Liver (tissue), 9 donors: Measurements from ENCODE around the gene PCDHGB1. TPM values are rescaled to one million over a fixed set of nuclear protein-coding genes. Genes with fewer than 3 reads are reported as not detected.

Experiments
- DNase-seq: peaks from one replicate; pipeline ENCODE4 v3.0.0-alpha.2; 2017; ENCODE audit warnings: low spot score
- H3K27ac ChIP-seq, 2 donors: one replicate each; pipeline ENCODE4 v1.7.0; 2013; ENCODE audit warnings: inconsistent platforms in 2 of 2, low read length in 2 of 2, control low read depth in 1 of 2, low read depth in 1 of 2, mild to moderate bottlenecking in 1 of 2
- H3K27me3 ChIP-seq, 4 donors: one replicate each; pipeline versions ENCODE4 v1.6.1 to v1.7.0; 2013; ENCODE audit warnings: low read length in 3 of 4, inconsistent platforms in 1 of 4, mild to moderate bottlenecking in 1 of 4, moderate library complexity in 1 of 4; ENCODE audit not compliant: control insufficient read depth in 4 of 4, insufficient read depth in 4 of 4
- H3K36me3 ChIP-seq, 4 donors: one replicate each; pipeline versions ENCODE4 v1.6.1 to v1.7.0; 2013; ENCODE audit warnings: low read length in 3 of 4, mild to moderate bottlenecking in 3 of 4, low read depth in 1 of 4, moderate library complexity in 1 of 4; ENCODE audit not compliant: control insufficient read depth in 4 of 4, insufficient read depth in 3 of 4
- H3K4me1 ChIP-seq, 4 donors: one replicate each; pipeline versions ENCODE4 v1.6.1 to v1.7.0; 2013; ENCODE audit warnings: low read length in 3 of 4, mild to moderate bottlenecking in 3 of 4, moderate library complexity in 1 of 4; ENCODE audit not compliant: control insufficient read depth in 4 of 4, insufficient read depth in 4 of 4
- H3K4me3 ChIP-seq, 3 donors: one replicate each; pipeline versions ENCODE4 v1.6.1 to v1.7.0; 2013; ENCODE audit warnings: low read length in 3 of 3, control low read depth in 1 of 3, low read depth in 1 of 3, mild to moderate bottlenecking in 1 of 3
- H3K9ac ChIP-seq, 2 donors: one replicate each; pipeline ENCODE4 v1.7.0; 2013; ENCODE audit warnings: low read length in 2 of 2, mild to moderate bottlenecking in 2 of 2, moderate library complexity in 2 of 2, control low read depth in 1 of 2, low read depth in 1 of 2
- H3K9me3 ChIP-seq, 4 donors: one replicate each; pipeline versions ENCODE4 v1.6.1 to v1.7.0; 2013; ENCODE audit warnings: low read length in 3 of 4; ENCODE audit not compliant: control insufficient read depth in 4 of 4
- FOXA2 ChIP-seq: IDR thresholded peaks from 2 replicates; pipeline ENCODE4 v1.6.1; 2016; ENCODE audit warnings: antibody characterized with exemption
- GABPA ChIP-seq, 2 donors: IDR thresholded peaks in 1 of 2; conservative IDR thresholded peaks in 1 of 2; 2 replicates each; pipeline ENCODE4 v1.6.1; 2016; ENCODE audit warnings: antibody characterized with exemption in 2 of 2, mild to moderate bottlenecking in 1 of 2, moderate library complexity in 1 of 2
- HNF4A ChIP-seq, 2 donors: conservative IDR thresholded peaks; 2 replicates each; pipeline ENCODE4 v1.6.1; 2016; ENCODE audit warnings: antibody characterized with exemption in 2 of 2, mild to moderate bottlenecking in 2 of 2
- HNF4G ChIP-seq: IDR thresholded peaks from 2 replicates; pipeline ENCODE4 v1.6.1; 2016; ENCODE audit warnings: antibody characterized with exemption
- JUND ChIP-seq, 2 donors: IDR thresholded peaks; 2 replicates each; pipeline ENCODE4 v1.6.1; 2016; ENCODE audit warnings: antibody characterized with exemption in 2 of 2
- RAD21 ChIP-seq, 2 donors: IDR thresholded peaks; 2 replicates each; pipeline ENCODE4 v1.6.1; 2016; ENCODE audit warnings: antibody characterized with exemption in 2 of 2, mild to moderate bottlenecking in 2 of 2
- SP1 ChIP-seq: IDR thresholded peaks from 2 replicates; pipeline ENCODE4 v1.6.1; 2018; ENCODE audit warnings: antibody characterized with exemption, mild to moderate bottlenecking
- YY1 ChIP-seq: IDR thresholded peaks from 2 replicates; pipeline ENCODE4 v1.6.1; 2016; ENCODE audit warnings: antibody characterized with exemption, mild to moderate bottlenecking
- WGBS: extraction: QIAGEN DNeasy Blood & Tissue Kit; methylation state at CpG from one replicate; pipeline ENCODE4 v1.1.7; 2013; 5-methylcytosine and 5-hydroxymethylcytosine counted together
- polyA plus RNA-seq, 2 donors: library from polyadenylated mRNA; stranded (reverse) in 1 of 2; unstranded in 1 of 2; fragments of 200-250 nt in 1 of 2; fragments of >200 nt in 1 of 2; fragmentation: Nextera tagmentation in 1 of 2; extraction: Ambion mirVana in 1 of 2; gene quantifications; one replicate each; pipeline versions ENCODE4 v1.2.1 to v1.2.3, GENCODE V29; 2013 to 2015
- total RNA-seq, 2 donors: library from RNA; depleted of rRNA; stranded (reverse); fragments of >200 nt; gene quantifications; one replicate each; pipeline ENCODE4 v1.2.3, GENCODE V29; 2014
- TF ChIP-seq, protein P1 (sequence below): IDR thresholded peaks from 2 replicates; pipeline ENCODE4 v1.6.1; 2016; ENCODE audit warnings: antibody characterized with exemption
- TF ChIP-seq, protein P2 (sequence below): fragments of 150-350 bp; IDR thresholded peaks from 2 replicates; pipeline ENCODE4 v1.5.1; 2017; ENCODE audit warnings: improper control_type of control experiment, low read depth, low read length; ENCODE audit not compliant: missing input control
- TF ChIP-seq, protein P3 (sequence below): IDR thresholded peaks from 2 replicates; pipeline ENCODE4 v1.6.1; 2016; ENCODE audit warnings: antibody characterized with exemption
- TF ChIP-seq, protein P4 (sequence below): IDR thresholded peaks from 2 replicates; pipeline ENCODE4 v1.6.1; 2016; ENCODE audit warnings: antibody characterized with exemption, mild to moderate bottlenecking
- TF ChIP-seq, protein P5 (sequence below): IDR thresholded peaks from 2 replicates; pipeline ENCODE4 v1.6.1; 2016; ENCODE audit warnings: antibody characterized with exemption
- donor health status: healthy.
- donor health status: healthy.
- donor health status: healthy.
- donor health status: healthy.
- donor health status: healthy.

The PCDHGB1 gene
- total and polyA plus RNA-seq, 4 donors, result 0.10 to 0.75 (median 0.13) TPM

DNA sequence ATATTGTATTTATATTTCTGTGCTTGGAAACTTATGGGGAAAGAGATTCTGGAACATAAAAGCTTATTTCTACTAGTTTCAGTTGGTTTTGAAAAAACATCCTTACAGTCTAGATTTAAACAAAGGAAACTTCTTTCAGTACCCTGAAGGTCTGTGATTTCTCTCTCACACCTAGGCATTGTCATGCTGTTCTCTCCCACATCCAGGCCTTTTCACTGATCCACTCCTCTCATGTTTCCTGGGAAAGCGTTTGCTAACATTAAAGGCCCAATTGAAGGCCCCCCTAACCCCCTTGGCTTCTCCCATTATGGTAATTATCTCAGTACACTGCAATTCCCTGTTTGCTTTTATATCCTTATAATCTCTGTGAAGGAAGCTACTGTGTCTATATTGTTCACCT is 7.1 kb upstream of the PCDHGB1 start (continued):
- TF ChIP-seq YY1, result no peak

DNA sequence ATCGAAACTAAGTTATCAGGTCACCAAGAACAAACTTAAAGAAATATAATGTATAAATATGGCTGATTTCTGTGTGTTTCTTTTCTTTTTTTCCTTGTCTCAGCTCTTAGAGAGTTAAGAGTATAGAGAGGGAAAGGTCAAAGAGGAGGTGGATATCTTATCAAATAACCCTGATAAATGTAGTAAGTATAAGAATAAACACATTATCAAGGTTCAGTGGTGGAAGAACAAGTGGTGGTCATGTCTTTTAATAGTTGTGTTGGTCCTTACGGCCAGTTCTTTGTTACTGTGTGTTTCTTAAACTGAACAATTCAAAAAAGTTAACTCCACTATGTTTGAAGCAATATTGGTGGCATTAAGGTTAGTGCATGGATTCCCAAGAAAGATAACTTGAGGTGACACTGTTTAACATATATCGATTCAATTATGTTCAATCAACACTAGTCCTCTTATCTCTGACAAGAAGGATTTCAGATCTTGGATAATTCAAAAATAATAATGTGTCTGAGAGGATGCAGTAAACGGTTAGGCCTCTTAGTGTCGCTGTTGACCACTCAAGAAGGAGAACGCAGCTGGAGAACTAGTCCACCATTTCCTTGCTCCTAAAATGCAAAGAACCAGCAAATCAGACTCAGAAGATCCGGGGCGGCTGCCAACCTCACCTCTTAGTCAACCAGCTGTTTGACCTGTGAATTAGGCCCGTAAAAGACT is 6.5 kb upstream of the PCDHGB1 start, which contains the start of gene PCDHGA3:
Gene PCDHGA3 (plus strand): TSS at position 588 of the 711 bp plus-strand sequence. CDS start 205 bp downstream, outside the sequence.
- no peak within 1 kb of the TSS for H3K9ac ChIP-seq
- H3K36me3 ChIP-seq, result peaks cover 0 to 2% (median 0%) of the 10 kb centered on the region in 4 donors
- H3K27ac ChIP-seq, result no peak within 1 kb of the TSS
- peaks cover 0 to 17% (median 9%) of the 10 kb centered on the region in 4 donors for H3K27me3 ChIP-seq
- TF ChIP-seq, protein P1, sequence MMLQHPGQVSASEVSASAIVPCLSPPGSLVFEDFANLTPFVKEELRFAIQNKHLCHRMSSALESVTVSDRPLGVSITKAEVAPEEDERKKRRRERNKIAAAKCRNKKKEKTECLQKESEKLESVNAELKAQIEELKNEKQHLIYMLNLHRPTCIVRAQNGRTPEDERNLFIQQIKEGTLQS, result no peak
- TF ChIP-seq, protein P2, sequence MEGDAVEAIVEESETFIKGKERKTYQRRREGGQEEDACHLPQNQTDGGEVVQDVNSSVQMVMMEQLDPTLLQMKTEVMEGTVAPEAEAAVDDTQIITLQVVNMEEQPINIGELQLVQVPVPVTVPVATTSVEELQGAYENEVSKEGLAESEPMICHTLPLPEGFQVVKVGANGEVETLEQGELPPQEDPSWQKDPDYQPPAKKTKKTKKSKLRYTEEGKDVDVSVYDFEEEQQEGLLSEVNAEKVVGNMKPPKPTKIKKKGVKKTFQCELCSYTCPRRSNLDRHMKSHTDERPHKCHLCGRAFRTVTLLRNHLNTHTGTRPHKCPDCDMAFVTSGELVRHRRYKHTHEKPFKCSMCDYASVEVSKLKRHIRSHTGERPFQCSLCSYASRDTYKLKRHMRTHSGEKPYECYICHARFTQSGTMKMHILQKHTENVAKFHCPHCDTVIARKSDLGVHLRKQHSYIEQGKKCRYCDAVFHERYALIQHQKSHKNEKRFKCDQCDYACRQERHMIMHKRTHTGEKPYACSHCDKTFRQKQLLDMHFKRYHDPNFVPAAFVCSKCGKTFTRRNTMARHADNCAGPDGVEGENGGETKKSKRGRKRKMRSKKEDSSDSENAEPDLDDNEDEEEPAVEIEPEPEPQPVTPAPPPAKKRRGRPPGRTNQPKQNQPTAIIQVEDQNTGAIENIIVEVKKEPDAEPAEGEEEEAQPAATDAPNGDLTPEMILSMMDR, result peak; percentile 19
- peak; percentile 21 to 33 for TF ChIP-seq RAD21 (IDR thresholded peaks at IDR 0.05)
- no peak for DNase-seq
- peak within 1 kb of the TSS; percentile 16 to 61 (median 38) for H3K4me3 ChIP-seq
- WGBS, result 21% methylated on average over 9 of the region's 9 CpGs
- H3K9me3 ChIP-seq, result peaks cover 26 to 78% (median 37%) of the 10 kb centered on the region in 4 donors
- H3K4me1 ChIP-seq, result no peaks in the 10 kb centered on the region

DNA sequence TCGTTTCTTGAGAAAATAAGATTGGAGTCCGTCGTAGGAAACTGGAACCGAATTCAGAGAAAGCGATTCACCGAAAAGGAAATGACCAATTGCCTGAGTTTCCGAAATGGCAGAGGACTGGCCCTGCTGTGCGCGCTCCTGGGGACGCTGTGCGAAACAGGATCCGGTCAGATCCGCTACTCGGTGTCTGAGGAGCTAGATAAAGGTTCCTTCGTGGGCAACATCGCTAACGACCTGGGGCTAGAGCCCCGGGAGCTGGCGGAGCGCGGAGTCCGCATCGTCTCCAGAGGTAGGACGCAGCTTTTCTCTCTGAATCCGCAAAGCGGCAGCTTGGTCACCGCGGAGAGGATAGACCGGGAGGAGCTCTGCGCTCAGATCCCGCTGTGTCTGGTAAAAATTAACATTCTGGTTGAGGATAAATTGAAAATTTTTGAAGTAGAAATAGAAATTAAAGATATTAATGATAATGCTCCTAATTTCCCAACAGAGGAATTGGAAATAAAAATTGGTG is 5.9 kb upstream of the PCDHGB1 start:
- TF ChIP-seq, protein P3, sequence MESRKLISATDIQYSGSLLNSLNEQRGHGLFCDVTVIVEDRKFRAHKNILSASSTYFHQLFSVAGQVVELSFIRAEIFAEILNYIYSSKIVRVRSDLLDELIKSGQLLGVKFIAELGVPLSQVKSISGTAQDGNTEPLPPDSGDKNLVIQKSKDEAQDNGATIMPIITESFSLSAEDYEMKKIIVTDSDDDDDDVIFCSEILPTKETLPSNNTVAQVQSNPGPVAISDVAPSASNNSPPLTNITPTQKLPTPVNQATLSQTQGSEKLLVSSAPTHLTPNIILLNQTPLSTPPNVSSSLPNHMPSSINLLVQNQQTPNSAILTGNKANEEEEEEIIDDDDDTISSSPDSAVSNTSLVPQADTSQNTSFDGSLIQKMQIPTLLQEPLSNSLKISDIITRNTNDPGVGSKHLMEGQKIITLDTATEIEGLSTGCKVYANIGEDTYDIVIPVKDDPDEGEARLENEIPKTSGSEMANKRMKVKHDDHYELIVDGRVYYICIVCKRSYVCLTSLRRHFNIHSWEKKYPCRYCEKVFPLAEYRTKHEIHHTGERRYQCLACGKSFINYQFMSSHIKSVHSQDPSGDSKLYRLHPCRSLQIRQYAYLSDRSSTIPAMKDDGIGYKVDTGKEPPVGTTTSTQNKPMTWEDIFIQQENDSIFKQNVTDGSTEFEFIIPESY, result no peak
- TF ChIP-seq HNF4G, result no peak
- no peak for TF ChIP-seq FOXA2
- TF ChIP-seq GABPA (IDR thresholded peaks at IDR 0.05 in 1 of 2, conservative IDR thresholded peaks at IDR 0.05 in 1 of 2), result no peak
- TF ChIP-seq HNF4A (conservative IDR thresholded peaks at IDR 0.05), result no peak
- TF ChIP-seq, protein P4, sequence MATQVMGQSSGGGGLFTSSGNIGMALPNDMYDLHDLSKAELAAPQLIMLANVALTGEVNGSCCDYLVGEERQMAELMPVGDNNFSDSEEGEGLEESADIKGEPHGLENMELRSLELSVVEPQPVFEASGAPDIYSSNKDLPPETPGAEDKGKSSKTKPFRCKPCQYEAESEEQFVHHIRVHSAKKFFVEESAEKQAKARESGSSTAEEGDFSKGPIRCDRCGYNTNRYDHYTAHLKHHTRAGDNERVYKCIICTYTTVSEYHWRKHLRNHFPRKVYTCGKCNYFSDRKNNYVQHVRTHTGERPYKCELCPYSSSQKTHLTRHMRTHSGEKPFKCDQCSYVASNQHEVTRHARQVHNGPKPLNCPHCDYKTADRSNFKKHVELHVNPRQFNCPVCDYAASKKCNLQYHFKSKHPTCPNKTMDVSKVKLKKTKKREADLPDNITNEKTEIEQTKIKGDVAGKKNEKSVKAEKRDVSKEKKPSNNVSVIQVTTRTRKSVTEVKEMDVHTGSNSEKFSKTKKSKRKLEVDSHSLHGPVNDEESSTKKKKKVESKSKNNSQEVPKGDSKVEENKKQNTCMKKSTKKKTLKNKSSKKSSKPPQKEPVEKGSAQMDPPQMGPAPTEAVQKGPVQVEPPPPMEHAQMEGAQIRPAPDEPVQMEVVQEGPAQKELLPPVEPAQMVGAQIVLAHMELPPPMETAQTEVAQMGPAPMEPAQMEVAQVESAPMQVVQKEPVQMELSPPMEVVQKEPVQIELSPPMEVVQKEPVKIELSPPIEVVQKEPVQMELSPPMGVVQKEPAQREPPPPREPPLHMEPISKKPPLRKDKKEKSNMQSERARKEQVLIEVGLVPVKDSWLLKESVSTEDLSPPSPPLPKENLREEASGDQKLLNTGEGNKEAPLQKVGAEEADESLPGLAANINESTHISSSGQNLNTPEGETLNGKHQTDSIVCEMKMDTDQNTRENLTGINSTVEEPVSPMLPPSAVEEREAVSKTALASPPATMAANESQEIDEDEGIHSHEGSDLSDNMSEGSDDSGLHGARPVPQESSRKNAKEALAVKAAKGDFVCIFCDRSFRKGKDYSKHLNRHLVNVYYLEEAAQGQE, result no peak
- no peak for TF ChIP-seq YY1
- TF ChIP-seq JUND (IDR thresholded peaks at IDR 0.05), result no peak
- TF ChIP-seq, protein P5, sequence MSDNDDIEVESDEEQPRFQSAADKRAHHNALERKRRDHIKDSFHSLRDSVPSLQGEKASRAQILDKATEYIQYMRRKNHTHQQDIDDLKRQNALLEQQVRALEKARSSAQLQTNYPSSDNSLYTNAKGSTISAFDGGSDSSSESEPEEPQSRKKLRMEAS, result no peak
- TF ChIP-seq SP1, result no peak
- 26% methylated on average over 31 of the region's 31 CpGs for WGBS
- Histone ChIP-seq H3K9ac (no peak overlapping the region), H3K9me3 (peaks cover 29 to 78% (median 37%) of the 10 kb centered on the region in 4 donors), H3K27me3 (peaks cover 0 to 13% (median 6%) of the 10 kb centered on the region in 4 donors), H3K27ac (no peak overlapping the region), H3K4me1 (no peaks in the 10 kb centered on the region), H3K36me3 (peaks cover 0 to 2% (median 0%) of the 10 kb centered on the region in 4 donors), H3K4me3 (peak overlapping the region in 2 of 3 donors; percentile 16 to 42)
- DNase-seq, result no peak
